ENCODE measurements around the gene C17orf113.

Gene C17orf113

DNA sequence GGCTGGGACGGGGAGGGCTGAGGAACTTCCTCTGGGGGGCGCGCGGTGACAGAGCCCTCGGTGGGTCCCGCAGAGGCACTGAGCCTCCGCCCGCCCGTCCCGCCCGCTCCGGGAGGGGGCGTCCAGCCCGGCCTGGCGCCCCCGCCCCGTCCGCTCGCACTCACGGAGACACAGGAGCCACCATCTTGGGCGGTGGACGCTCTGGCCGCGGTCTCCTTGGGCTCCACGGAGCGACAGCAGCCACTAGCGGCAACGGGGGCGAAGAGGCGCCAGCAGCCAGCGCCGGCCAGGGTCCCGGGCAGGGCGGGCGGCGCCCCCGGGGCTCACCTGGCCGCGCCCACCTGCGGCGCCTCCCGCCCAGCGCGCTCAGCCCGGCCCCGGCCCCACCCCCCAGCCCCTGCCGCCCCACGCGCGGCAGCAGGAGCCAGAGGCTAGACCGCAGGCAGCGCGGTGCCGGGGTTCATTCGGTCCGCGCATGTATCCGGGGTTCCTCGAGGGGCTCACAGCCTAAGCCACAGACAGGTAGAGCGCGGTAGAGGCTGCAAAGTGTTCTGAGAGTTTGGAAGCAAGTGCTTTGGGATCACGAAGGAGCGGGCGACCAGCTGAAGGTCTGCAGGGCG lies at the start of gene C17orf113:
Gene C17orf113, minus strand, starts transcription at position 209 of the 620 bp plus-strand sequence. CDS start 7,225 bp downstream, outside the sequence.
- DNase-seq = peak; percentile 38

GRCh38 chr17:42098730-42099399 lies 48.5 kb upstream of the C17orf113 start:
- DNase-seq = no peak

GRCh38 chr17:42097691-42098631 lies 47.6 kb upstream of the C17orf113 start, which contains the start of gene ZNF385C:
Gene ZNF385C (minus strand): TSS chr17:42098473. CDS start chr17:42063056, 35,417 bp downstream.
- peak; percentile 19 for DNase-seq

DNA sequence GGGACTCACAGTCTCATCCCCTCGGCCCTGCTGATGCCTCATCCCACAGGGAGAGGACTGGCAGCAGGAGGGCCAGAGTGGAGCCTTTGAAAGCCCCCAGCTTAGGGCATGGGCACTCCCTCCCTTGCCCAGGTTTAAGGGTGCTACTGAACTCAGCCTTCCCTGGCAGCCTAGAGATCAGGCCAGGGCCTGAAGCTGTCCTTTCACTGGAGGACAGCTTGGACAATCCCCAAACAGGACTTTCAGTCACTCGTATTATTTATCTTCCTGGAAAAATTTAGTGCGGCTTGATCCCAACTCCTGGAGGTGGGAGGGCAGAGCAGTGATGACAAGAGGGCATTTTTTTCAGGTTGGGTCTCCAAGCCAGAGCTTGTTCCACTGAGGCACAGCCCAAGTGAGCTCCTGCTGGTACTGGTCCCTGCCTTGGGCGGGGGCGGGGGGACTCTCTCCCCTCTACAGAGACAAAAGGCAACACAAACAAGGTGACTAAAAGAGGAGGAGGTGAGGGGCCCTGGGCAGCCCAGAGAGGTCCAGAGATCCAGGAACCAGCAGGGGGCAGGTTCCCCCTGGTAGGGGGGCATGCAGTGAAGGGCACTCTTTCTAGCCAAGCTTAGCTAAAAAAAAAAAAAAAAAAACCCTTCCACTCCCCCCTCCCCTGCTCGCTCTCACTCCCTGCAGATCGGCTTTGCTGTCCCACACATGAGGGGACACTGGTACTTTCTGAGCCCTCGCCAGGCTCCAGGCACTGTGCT lies 46.1 kb upstream of the C17orf113 start:
- DNase-seq = no peak

DNA sequence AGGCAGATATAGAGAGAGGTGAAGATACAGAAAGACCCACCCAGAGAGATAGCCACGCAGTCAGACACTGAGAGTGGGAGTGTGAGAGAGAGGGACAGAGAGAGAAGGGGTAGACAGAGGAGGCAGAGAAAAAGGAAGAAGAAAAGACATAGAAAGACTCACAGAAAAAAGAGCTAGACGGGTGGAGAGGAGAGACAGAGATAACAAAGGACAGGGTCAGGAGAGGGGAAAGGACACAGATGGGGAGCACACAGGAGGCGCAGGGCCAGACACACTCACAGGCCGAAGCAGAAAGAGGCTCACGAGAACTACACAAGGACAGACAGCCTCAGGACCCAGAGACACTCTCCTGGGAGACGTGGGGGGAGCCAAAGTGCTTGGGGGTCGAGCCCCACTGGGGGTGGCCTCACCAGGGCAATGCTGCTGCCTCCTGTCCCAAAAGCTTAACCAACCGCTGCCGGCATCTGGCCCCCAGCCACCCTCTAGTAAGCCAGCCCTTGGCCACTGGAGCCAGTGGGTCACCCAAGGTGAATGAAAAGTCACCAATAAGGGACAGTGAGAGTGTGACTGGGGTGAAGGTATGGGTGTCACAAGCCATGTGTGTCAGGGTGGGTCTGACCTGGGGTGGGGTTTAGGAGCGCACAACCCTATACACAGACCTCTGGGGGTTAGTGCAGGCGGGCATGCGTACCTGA lies 44.1 kb upstream of the C17orf113 start:
- no peak for DNase-seq

- no peak for DNase-seq
These were observed 42.5 kb upstream of the C17orf113 start for GRCh38 chr17:42092939-42093338.

- no peak for DNase-seq
These were observed 40.8 kb upstream of the C17orf113 start for GRCh38 chr17:42090964-42091790.

DNA sequence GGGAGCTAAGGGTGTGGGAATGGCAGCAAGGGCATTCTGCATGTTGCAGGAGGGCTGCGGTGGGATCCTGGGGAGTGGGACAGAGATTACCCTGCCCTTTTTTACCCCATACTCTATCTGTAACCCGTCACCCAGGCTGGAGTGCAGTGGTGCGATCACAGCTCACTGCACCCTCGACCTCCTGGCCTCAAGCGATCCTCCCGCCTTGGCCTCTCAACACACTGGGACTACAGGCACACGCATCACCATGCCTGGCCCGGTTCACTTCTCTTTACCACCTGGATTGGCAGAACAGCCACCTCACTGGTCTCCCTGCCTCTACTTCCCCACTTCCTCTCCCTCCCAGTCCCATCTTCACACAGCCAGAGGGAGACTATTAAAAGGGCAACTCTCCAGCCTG lies 38.3 kb upstream of the C17orf113 start:
- DNase-seq = no peak

GRCh38 chr17:42087736-42088705 lies 37.6 kb upstream of the C17orf113 start:
- DNase-seq = no peak

DNA sequence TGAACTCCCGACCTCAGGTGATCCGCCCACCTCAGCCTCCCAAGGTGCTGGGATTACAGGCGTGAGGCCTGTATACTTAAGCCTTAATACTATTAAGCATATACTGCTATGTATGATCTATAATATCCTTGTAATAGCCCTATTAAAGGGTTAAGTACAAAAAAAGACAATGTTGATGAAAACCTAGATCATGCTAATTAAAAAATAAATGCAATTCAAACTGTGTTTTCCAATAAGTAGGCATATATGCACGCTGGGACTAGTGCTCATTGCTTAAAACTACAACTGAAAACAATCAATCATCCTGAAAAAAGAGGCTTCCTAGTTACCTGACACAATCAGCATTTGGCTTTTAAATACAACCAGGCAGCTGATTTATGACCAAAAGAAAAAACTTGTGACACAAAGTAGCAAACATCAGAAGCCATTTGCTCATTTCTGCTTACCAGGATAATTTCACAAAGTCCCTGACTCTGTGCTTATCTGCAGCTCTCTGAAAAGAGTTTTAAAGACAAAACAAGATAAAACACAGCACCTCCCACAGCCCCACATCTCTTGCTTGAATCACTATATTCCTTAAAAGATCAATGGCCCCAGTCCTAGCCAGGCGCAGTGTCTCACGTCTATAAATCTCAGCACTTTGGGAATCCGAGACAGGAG lies 36.8 kb upstream of the C17orf113 start:
- DNase-seq = no peak

DNA sequence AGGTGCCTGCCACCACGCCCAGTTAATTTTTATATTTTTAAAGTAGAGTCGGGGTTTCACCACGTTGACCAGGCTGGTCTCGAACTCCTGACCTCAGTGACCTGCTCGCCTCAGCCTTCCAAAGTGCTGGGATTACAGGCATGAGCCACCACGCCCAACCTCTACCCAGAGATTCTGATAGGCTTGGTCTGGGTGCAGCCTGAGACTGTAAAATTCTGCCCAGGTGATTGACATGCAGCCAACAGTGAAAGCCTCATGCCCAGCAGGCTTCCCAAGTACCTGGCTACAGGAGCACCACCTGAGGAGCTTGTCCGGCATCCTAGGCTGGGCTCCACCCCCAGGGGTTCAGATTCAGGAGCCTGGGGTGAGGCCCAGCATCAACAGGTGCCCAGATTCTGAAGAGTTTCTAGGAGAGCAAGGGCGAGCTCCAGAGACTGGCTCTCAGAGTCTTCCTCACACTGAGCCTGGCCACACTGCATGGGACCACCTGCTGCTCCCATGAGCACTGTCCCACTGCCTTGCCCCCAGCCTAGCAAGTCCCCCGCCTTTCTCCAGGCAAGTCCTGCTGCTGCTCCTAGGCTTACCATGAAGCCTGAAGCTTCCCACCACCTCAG lies 31.2 kb upstream of the C17orf113 start:
- no peak for DNase-seq

GRCh38 chr17:42079541-42079940 lies 29.1 kb upstream of the C17orf113 start:
- no peak for DNase-seq

GRCh38 chr17:42078396-42079043 lies 28.1 kb upstream of the C17orf113 start:
- DNase-seq = no peak

GRCh38 chr17:42077755-42078154 lies 27.4 kb upstream of the C17orf113 start:
- DNase-seq = no peak

- no peak for DNase-seq
These were observed 26.6 kb upstream of the C17orf113 start for GRCh38 chr17:42076797-42077559.

DNA sequence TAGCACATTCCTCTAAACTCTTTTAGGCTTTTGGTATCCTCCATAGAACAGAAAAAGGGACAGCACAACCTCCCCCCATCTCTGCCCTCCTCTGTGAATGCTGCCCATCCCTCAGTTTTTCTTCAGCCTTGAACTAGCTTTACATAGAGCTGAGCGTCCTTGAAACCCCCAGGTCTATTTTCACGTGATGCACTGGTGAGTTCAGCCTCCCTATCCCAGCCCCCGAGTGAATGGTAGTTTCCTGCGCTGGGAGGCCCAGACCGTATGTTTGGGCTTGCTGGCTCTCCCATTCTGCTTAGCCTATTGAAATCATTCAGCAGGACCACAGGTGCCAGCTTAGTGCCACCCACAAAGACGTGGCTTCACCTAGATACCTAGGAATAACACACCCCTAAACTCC lies 25.4 kb upstream of the C17orf113 start:
- DNase-seq = no peak
